Astrocyte (in vitro differentiated cells and primary cell): ENCODE measurements around the gene SMPDL3B. TPM values are rescaled to one million over a fixed set of nuclear protein-coding genes. Genes with fewer than 3 reads are reported as not detected.

Experiments used
- DNase-seq: peaks from one replicate; pipeline ENCODE4 v3.0.0-alpha.2; 2010; ENCODE audit warnings: low read depth
- FAIRE-seq: peaks from 2 replicates; lab custom pipeline; 2011; peaks lifted over from hg19 to GRCh38; lab: Jason Lieb, UNC
- H2AFZ ChIP-seq: 2 replicates; pipeline ENCODE4 v1.6.0; 2012; ENCODE audit warnings: low read depth, low read length, inconsistent platforms
- H3K27ac ChIP-seq: 2 replicates; pipeline ENCODE4 v1.5.1; 2011; ENCODE audit warnings: low read depth, low read length, inconsistent platforms
- H3K27me3 ChIP-seq: 2 replicates; pipeline ENCODE4 v1.6.0; 2011; ENCODE audit warnings: low read length, inconsistent platforms; ENCODE audit not compliant: insufficient read depth
- H3K36me3 ChIP-seq: 2 replicates; pipeline ENCODE4 v1.5.1; 2011; ENCODE audit warnings: low read length, inconsistent platforms; ENCODE audit not compliant: insufficient read depth
- H3K4me1 ChIP-seq: 2 replicates; pipeline ENCODE4 v1.5.1; 2011; ENCODE audit warnings: low read length, inconsistent platforms; ENCODE audit not compliant: insufficient read depth
- H3K4me2 ChIP-seq: 2 replicates; pipeline ENCODE4 v1.6.0; 2012; ENCODE audit warnings: low read length, inconsistent platforms
- H3K4me3 ChIP-seq: 2 replicates; pipeline ENCODE4 v1.5.1; 2011; ENCODE audit warnings: low read depth, mild to moderate bottlenecking, low read length, inconsistent platforms; ENCODE audit not compliant: insufficient read depth
- H3K79me2 ChIP-seq: 2 replicates; pipeline ENCODE4 v1.6.0; 2012; ENCODE audit warnings: mild to moderate bottlenecking, low read length, inconsistent platforms; ENCODE audit not compliant: insufficient read depth
- H3K9ac ChIP-seq: 2 replicates; pipeline ENCODE4 v1.6.0; 2012; ENCODE audit warnings: mild to moderate bottlenecking, low read length, inconsistent platforms
- H3K9me3 ChIP-seq: 2 replicates; pipeline ENCODE4 v1.5.1; 2012; ENCODE audit warnings: low read depth, mild to moderate bottlenecking, low read length, inconsistent platforms; ENCODE audit not compliant: insufficient read depth
- H4K20me1 ChIP-seq: 2 replicates; pipeline ENCODE4 v1.6.0; 2012; ENCODE audit warnings: low read length, inconsistent platforms; ENCODE audit not compliant: insufficient read depth
- H3K27ac Mint-ChIP-seq: one replicate; pipeline ENCODE4 v1.8.0; 2021; ENCODE audit warnings: mild to moderate bottlenecking, mixed read lengths; ENCODE audit not compliant: unreplicated experiment
- H3K27me3 Mint-ChIP-seq: one replicate; pipeline ENCODE4 v1.8.0; 2021; ENCODE audit warnings: low read depth, mixed read lengths; ENCODE audit not compliant: unreplicated experiment
- H3K36me3 Mint-ChIP-seq: one replicate; pipeline ENCODE4 v1.8.0; 2021; ENCODE audit warnings: low read depth, mixed read lengths; ENCODE audit not compliant: unreplicated experiment
- H3K4me1 Mint-ChIP-seq: one replicate; pipeline ENCODE4 v1.8.0; 2021; ENCODE audit warnings: low read depth, mixed read lengths; ENCODE audit not compliant: unreplicated experiment
- H3K4me3 Mint-ChIP-seq: one replicate; pipeline ENCODE4 v1.8.0; 2021; ENCODE audit warnings: mild to moderate bottlenecking, moderate library complexity, mixed read lengths; ENCODE audit not compliant: unreplicated experiment
- H3K9me3 Mint-ChIP-seq: one replicate; pipeline ENCODE4 v1.8.0; 2021; ENCODE audit warnings: mild to moderate bottlenecking, mixed read lengths; ENCODE audit not compliant: unreplicated experiment
- CTCF ChIP-seq: IDR thresholded peaks from 2 replicates; pipeline ENCODE4 v1.5.1; 2011; ENCODE audit warnings: low read depth, mild to moderate bottlenecking, inconsistent platforms, low read length, moderate library complexity; ENCODE audit not compliant: insufficient read depth
- EZH2 ChIP-seq: IDR thresholded peaks from 2 replicates; pipeline ENCODE4 v1.6.1; 2012; ENCODE audit warnings: mild to moderate bottlenecking, low read length, inconsistent platforms; ENCODE audit not compliant: insufficient read depth
- total RNA-seq: library from RNA; stranded (reverse); gene quantifications from 2 replicates; pipeline ENCODE4 v1.2.1, GENCODE V29; 2021

Gene SMPDL3B
- total RNA-seq, 1 donor from 2014 or later: 2.2 TPM

GRCh38 chr1:27941671-27942540 lies 7.1 kb downstream of the SMPDL3B start:
- no peak for TF ChIP-seq EZH2
- TF ChIP-seq CTCF: no peak
- no peak for DNase-seq
- H3K27ac ChIP-seq: no peak overlapping the region
- H3K9me3 Mint-ChIP-seq: no peaks in the 10 kb centered on the region
- no peak overlapping the region for H3K4me3 Mint-ChIP-seq
- H3K27me3 ChIP-seq: peaks cover 9% of the 10 kb centered on the region
- no peaks in the 10 kb centered on the region for H3K9me3 ChIP-seq
- H3K4me1 ChIP-seq: peaks cover 3% of the 10 kb centered on the region
- H3K9ac ChIP-seq: no peak overlapping the region
- H3K4me1 Mint-ChIP-seq: peaks cover 4% of the 10 kb centered on the region
- no peak for FAIRE-seq
- H3K27ac Mint-ChIP-seq: no peak overlapping the region
- no peaks in the 10 kb centered on the region for H3K79me2 ChIP-seq
- H3K4me2 ChIP-seq: no peak overlapping the region
- peaks cover 9% of the 10 kb centered on the region for H3K27me3 Mint-ChIP-seq
- no peaks in the 10 kb centered on the region for H3K36me3 ChIP-seq
- no peak overlapping the region for H3K4me3 ChIP-seq
- H3K36me3 Mint-ChIP-seq: peaks cover 1% of the 10 kb centered on the region
- H4K20me1 ChIP-seq: no peaks in the 10 kb centered on the region
- H2AFZ ChIP-seq: no peak overlapping the region

GRCh38 chr1:27945020-27945419 lies 10.2 kb downstream of the SMPDL3B start:
- H3K36me3 Mint-ChIP-seq: peaks cover 1% of the 10 kb centered on the region

More at GRCh38 chr1:27945020-27945419, 10.2 kb downstream of the SMPDL3B start:
- Mint-ChIP-seq H3K27me3 (peaks cover 2% of the 10 kb centered on the region), H3K4me1 (no peaks in the 10 kb centered on the region), H3K4me3 (no peak overlapping the region), H3K9me3 (no peaks in the 10 kb centered on the region), H3K27ac (no peak overlapping the region)
- Histone ChIP-seq H3K36me3 (no peaks in the 10 kb centered on the region), H3K27ac (no peak overlapping the region), H3K4me2 (no peak overlapping the region), H3K9ac (no peak overlapping the region), H3K27me3 (no peaks in the 10 kb centered on the region), H3K79me2 (no peaks in the 10 kb centered on the region), H4K20me1 (no peaks in the 10 kb centered on the region), H3K4me1 (no peaks in the 10 kb centered on the region), H3K4me3 (no peak overlapping the region), H2AFZ (no peak overlapping the region), H3K9me3 (no peaks in the 10 kb centered on the region)
- DNase-seq: no peak
- no peak for FAIRE-seq
- no peak for TF ChIP-seq CTCF
- TF ChIP-seq EZH2: no peak
